Mucosa of stomach (tissue), 1 donor: Measurements from ENCODE around the gene RHOBTB3.

ENCODE experiments used
- H3K27me3 ChIP-seq: one replicate; pipeline ENCODE4 v1.7.0; 2013; ENCODE audit warnings: mild to moderate bottlenecking, low read length; ENCODE audit not compliant: control insufficient read depth, insufficient read depth
- H3K36me3 ChIP-seq: one replicate; pipeline ENCODE4 v1.7.0; 2013; ENCODE audit warnings: low read length; ENCODE audit not compliant: control insufficient read depth, insufficient read depth
- H3K4me1 ChIP-seq: one replicate; pipeline ENCODE4 v1.7.0; 2013; ENCODE audit warnings: mild to moderate bottlenecking, low read length; ENCODE audit not compliant: control insufficient read depth, insufficient read depth
- H3K4me3 ChIP-seq: one replicate; pipeline ENCODE4 v1.7.0; 2013; ENCODE audit warnings: low read length
- H3K9ac ChIP-seq: one replicate; pipeline ENCODE4 v1.7.0; 2013; ENCODE audit warnings: mild to moderate bottlenecking, low read length, moderate library complexity
- H3K9me3 ChIP-seq: one replicate; pipeline ENCODE4 v1.7.0; 2013; ENCODE audit warnings: mild to moderate bottlenecking, low read length, moderate library complexity; ENCODE audit not compliant: control insufficient read depth
- donor health status: Pancreatic carcinoma.

Gene RHOBTB3

GRCh38 chr5:95838001-95838520, 106.9 kb downstream of the RHOBTB3 start:
- Histone ChIP-seq H3K4me3 (no peak overlapping the region), H3K9me3 (no peaks in the 10 kb centered on the region), H3K36me3 (no peaks in the 10 kb centered on the region), H3K27me3 (no peaks in the 10 kb centered on the region), H3K9ac (no peak overlapping the region), H3K4me1 (peaks cover 27% of the 10 kb centered on the region)

GRCh38 chr5:95838556-95838955, 107.4 kb downstream of the RHOBTB3 start:
- Histone ChIP-seq H3K27me3 (no peaks in the 10 kb centered on the region), H3K4me1 (peaks cover 26% of the 10 kb centered on the region), H3K9ac (no peak overlapping the region), H3K36me3 (no peaks in the 10 kb centered on the region), H3K9me3 (no peaks in the 10 kb centered on the region), H3K4me3 (no peak overlapping the region)

GRCh38 chr5:95839658-95840057, 108.5 kb downstream of the RHOBTB3 start:
- Histone ChIP-seq H3K36me3 (no peaks in the 10 kb centered on the region), H3K27me3 (no peaks in the 10 kb centered on the region), H3K9ac (peak overlapping the region; percentile 38), H3K4me3 (no peak overlapping the region), H3K9me3 (no peaks in the 10 kb centered on the region), H3K4me1 (peaks cover 26% of the 10 kb centered on the region)

- Histone ChIP-seq H3K4me1 (peaks cover 20% of the 10 kb centered on the region), H3K9ac (no peak overlapping the region), H3K27me3 (no peaks in the 10 kb centered on the region), H3K9me3 (no peaks in the 10 kb centered on the region), H3K36me3 (no peaks in the 10 kb centered on the region), H3K4me3 (no peak overlapping the region)
These were observed 110.0 kb downstream of the RHOBTB3 start for GRCh38 chr5:95840956-95841705.

GRCh38 chr5:95841914-95842812, 111.0 kb downstream of the RHOBTB3 start:
- no peak overlapping the region for H3K4me3 ChIP-seq
- peaks cover 20% of the 10 kb centered on the region for H3K4me1 ChIP-seq
- H3K36me3 ChIP-seq, result no peaks in the 10 kb centered on the region
- H3K9me3 ChIP-seq, result no peaks in the 10 kb centered on the region
- H3K9ac ChIP-seq, result no peak overlapping the region
- no peaks in the 10 kb centered on the region for H3K27me3 ChIP-seq

- peaks cover 20% of the 10 kb centered on the region for H3K4me1 ChIP-seq
- no peak overlapping the region for H3K9ac ChIP-seq
- no peaks in the 10 kb centered on the region for H3K36me3 ChIP-seq
- H3K4me3 ChIP-seq, result no peak overlapping the region
- no peaks in the 10 kb centered on the region for H3K9me3 ChIP-seq
- H3K27me3 ChIP-seq, result no peaks in the 10 kb centered on the region
These were observed 111.9 kb downstream of the RHOBTB3 start for GRCh38 chr5:95842854-95843544.

GRCh38 chr5:95843733-95844223, 112.6 kb downstream of the RHOBTB3 start:
- no peak overlapping the region for H3K4me3 ChIP-seq
- H3K36me3 ChIP-seq, result no peaks in the 10 kb centered on the region
- H3K4me1 ChIP-seq, result peaks cover 20% of the 10 kb centered on the region
- no peak overlapping the region for H3K9ac ChIP-seq
- H3K27me3 ChIP-seq, result no peaks in the 10 kb centered on the region
- H3K9me3 ChIP-seq, result no peaks in the 10 kb centered on the region

GRCh38 chr5:95845391-95845790, 114.3 kb downstream of the RHOBTB3 start:
- H3K27me3 ChIP-seq, result no peaks in the 10 kb centered on the region
- no peaks in the 10 kb centered on the region for H3K36me3 ChIP-seq
- no peaks in the 10 kb centered on the region for H3K9me3 ChIP-seq
- H3K4me3 ChIP-seq, result no peak overlapping the region
- H3K4me1 ChIP-seq, result peaks cover 11% of the 10 kb centered on the region
- H3K9ac ChIP-seq, result no peak overlapping the region
